KBM-7 (cell line): ENCODE data around the gene DCLRE1B.
"Not testable (repeated sequence)": the region's sequence is repeated elsewhere in the genome, so short reads cannot be mapped to it uniquely, and the experiment has no call there.

Experiments used
- DNase-seq: peaks from one replicate; pipeline ENCODE4 v3.0.0-alpha.2; 2015
- in situ Hi-C: fragments of 300-500 bp; cut with MboI; formaldehyde crosslinking; loops from 2 replicates; pipeline ENCODE4 v1.14.3; 2020; ENCODE audit warnings: low sequenced_read_pairs, low pct_unique_long_range_greater_than_20kb, mixed read lengths

DCLRE1B gene

GRCh38 chr1:113943028-113943811 lies 38.1 kb downstream of the DCLRE1B start:
- in situ Hi-C loops = no loop called here
- no peak for DNase-seq

DNA sequence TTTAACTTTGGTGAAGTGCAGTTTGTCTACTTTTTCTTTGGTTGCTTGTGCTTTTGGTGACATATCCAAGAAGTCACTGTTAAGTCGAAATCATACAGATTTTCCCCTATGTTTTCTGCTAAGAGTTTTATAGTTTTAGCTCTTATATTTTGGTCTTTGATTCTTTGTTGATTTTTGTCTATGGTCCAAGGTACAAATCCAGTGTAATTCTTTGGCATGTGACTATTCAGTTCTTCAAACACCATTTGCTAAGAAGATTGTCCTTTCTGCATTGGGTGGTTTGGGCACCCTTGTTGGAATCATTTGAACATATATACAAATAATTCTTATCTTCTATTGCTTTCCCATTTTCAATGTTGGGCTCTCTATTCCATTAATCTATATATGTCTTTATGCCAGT lies 40.2 kb downstream of the DCLRE1B start:
- DNase-seq = no peak
- in situ Hi-C loops = no loop called here

- in situ Hi-C loops = no loop called here
- DNase-seq = no peak
Measured at GRCh38 chr1:113946112-113946511, 41.0 kb downstream of the DCLRE1B start.

DNA sequence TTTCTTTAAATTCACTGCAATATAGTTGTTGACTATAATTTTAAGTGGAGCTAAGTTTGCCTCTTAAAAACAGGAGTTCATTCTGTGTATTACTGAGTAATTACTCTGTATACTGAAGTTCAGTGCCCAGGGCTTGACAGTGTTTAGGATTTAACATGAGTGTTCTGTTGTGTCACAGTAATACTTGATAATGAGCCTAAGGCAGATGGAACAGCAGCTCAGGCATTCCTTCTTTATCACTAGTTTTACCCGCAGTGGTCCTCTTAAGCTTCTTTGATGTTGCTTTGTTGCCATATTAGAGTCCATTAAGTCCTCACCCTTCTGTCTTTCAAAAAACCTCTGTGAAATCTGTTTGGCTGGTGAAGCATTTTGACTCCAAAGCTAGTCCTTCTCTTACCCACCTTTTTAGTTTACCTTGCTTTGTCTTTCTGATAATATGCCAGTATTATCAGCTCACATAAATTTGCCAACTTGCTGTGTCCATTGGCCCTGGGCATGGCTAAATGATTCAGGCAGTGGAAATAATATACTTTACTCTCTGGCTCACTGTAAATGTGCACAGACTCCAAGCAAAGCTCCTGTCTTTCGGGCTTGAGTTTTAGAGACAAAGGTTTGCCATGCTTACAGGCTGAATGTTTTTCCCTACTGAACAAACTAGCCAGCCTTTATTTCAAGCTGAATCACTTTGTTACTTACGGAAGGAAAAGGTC lies 41.7 kb downstream of the DCLRE1B start:
- in situ Hi-C loops = no loop called here
- no peak for DNase-seq

- in situ Hi-C loops = no loop called here
- DNase-seq = no peak
Measured at GRCh38 chr1:113947388-113948107, 42.4 kb downstream of the DCLRE1B start.

- DNase-seq, in situ Hi-C loops: not testable (repeated sequence)
Measured at GRCh38 chr1:113948151-113948550, 43.0 kb downstream of the DCLRE1B start.

DNA sequence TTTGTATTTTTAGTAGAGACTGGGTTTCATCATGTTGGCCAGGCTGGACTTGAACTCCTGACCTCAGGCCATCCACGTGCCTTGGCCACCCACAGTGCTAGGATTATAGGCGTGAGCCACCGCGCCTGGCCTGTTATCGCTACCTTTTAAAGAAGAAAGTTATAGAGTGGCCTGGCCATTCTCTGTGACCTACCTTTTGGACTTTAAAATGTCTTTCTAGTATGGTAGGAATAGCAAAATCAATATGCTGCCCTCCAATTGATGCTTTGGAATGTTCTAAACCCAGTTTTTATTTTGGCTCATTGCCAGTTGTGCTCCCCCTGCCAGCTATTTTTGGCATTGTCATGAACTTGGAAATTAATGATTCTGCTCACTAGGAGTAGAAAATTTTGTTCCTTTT lies 43.9 kb downstream of the DCLRE1B start:
- peak; percentile 36 for DNase-seq
- in situ Hi-C loops = no loop called here

GRCh38 chr1:113950908-113951307 lies 45.8 kb downstream of the DCLRE1B start:
- in situ Hi-C loops = no loop called here
- DNase-seq = no peak

GRCh38 chr1:113951719-113952118 lies 46.6 kb downstream of the DCLRE1B start:
- no peak for DNase-seq
- in situ Hi-C loops = no loop called here

DNA sequence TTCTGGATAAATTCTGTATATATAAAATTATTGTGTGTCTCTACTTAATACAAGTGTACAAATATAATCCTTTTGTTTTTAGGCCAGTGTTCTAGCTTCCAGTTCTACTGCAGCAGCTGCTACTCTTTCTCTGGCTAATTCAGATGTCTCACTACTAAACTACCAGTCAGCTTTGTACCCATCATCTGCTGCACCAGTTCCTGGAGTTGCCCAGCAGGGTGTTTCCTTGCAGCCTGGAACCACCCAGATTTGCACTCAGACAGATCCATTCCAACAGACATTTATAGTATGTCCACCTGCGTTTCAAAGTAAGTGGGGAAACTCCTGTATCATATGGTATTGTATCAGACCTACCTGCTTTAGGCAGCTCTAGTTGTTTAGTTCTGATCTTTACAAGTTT lies 52.9 kb downstream of the DCLRE1B start:
- in situ Hi-C loops = no loop called here
- no peak for DNase-seq

GRCh38 chr1:113958691-113959090 lies 53.6 kb downstream of the DCLRE1B start:
- in situ Hi-C loops = no loop called here

GRCh38 chr1:113963281-113963906 lies 58.3 kb downstream of the DCLRE1B start:
- in situ Hi-C loops = no loop called here
- no peak for DNase-seq

More at GRCh38 chr1:113958691-113959090, 53.6 kb downstream of the DCLRE1B start:
- DNase-seq = no peak
